ENCODE data around the gene CADM1.

- TF ChIP-seq, protein P1, sequence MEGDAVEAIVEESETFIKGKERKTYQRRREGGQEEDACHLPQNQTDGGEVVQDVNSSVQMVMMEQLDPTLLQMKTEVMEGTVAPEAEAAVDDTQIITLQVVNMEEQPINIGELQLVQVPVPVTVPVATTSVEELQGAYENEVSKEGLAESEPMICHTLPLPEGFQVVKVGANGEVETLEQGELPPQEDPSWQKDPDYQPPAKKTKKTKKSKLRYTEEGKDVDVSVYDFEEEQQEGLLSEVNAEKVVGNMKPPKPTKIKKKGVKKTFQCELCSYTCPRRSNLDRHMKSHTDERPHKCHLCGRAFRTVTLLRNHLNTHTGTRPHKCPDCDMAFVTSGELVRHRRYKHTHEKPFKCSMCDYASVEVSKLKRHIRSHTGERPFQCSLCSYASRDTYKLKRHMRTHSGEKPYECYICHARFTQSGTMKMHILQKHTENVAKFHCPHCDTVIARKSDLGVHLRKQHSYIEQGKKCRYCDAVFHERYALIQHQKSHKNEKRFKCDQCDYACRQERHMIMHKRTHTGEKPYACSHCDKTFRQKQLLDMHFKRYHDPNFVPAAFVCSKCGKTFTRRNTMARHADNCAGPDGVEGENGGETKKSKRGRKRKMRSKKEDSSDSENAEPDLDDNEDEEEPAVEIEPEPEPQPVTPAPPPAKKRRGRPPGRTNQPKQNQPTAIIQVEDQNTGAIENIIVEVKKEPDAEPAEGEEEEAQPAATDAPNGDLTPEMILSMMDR (IDR thresholded peaks at IDR 0.05; ENCODE audit: low read length) = no peak
- TF ChIP-seq EZH2 (optimal IDR thresholded peaks at IDR 0.05; ENCODE audit: low read depth, low read length) = no peak
- TF ChIP-seq EZH2phosphoT487 (IDR thresholded peaks at IDR 0.05; ENCODE audit: low read length) = no peak
Measured at GRCh38 chr11:115244296-115244695, 259.9 kb downstream of the CADM1 start.
